Fibroblast of the aortic adventitia (primary cell): Measurements from ENCODE around the gene UFD1. TPM values are rescaled to one million over a fixed set of nuclear protein-coding genes. Genes with fewer than 3 reads are reported as not detected.
"Not testable (repeated sequence)": the region's sequence is repeated elsewhere in the genome, so short reads cannot be mapped to it uniquely, and the experiment has no call there.

ENCODE experiments used
- DNase-seq: peaks from one replicate; pipeline ENCODE4 v3.0.0-alpha.2; 2010; ENCODE audit warnings: low read depth
- H3K4me3 ChIP-seq: 2 replicates; pipeline ENCODE4 v1.5.1; 2011; ENCODE audit warnings: low read depth, mild to moderate bottlenecking, control low read depth, low read length, moderate library complexity
- CTCF ChIP-seq: IDR thresholded peaks from 2 replicates; pipeline ENCODE4 v1.5.1; 2011; ENCODE audit warnings: mild to moderate bottlenecking, low read length, control low read depth, inconsistent platforms; ENCODE audit not compliant: insufficient read depth
- total RNA-seq: library from RNA; depleted of rRNA; stranded (reverse); fragments of >200 nt; gene quantifications from 2 replicates; pipeline ENCODE4 v1.2.3, GENCODE V29; 2012; ENCODE audit warnings: low replicate concordance

Gene UFD1
- total RNA-seq, 1 donor, result 70.8 TPM

- no peak overlapping the region for H3K4me3 ChIP-seq
- DNase-seq, result no peak
- TF ChIP-seq CTCF, result no peak
Measured at GRCh38 chr22:19440411-19441195, 38.4 kb downstream of the UFD1 start.

- H3K4me3 ChIP-seq, result no peak overlapping the region
- no peak for DNase-seq
- TF ChIP-seq CTCF, result no peak
Measured at GRCh38 chr22:19438298-19438697, 40.7 kb downstream of the UFD1 start.

GRCh38 chr22:19436444-19437161, 42.4 kb downstream of the UFD1 start:
- H3K4me3 ChIP-seq, DNase-seq: not testable (repeated sequence)

GRCh38 chr22:19434829-19435580, 44.0 kb downstream of the UFD1 start:
- no peak for TF ChIP-seq CTCF
- H3K4me3 ChIP-seq, result no peak overlapping the region
- no peak for DNase-seq

- TF ChIP-seq CTCF, result no peak
- no peak for DNase-seq
- no peak overlapping the region for H3K4me3 ChIP-seq
Measured at GRCh38 chr22:19434401-19434800, 44.6 kb downstream of the UFD1 start.

- no peak for TF ChIP-seq CTCF
- peak within 1 kb of the TSS; percentile 89 for H3K4me3 ChIP-seq
- peak; percentile 93 for DNase-seq
Measured at GRCh38 chr22:19432133-19432851, 46.7 kb downstream of the UFD1 start, which contains the start of gene MRPL40. Gene MRPL40 (plus strand): TSS chr22:19432545. CDS start chr22:19432555, 10 bp downstream.
